HEK293 (cell line): ENCODE measurements around the gene ZNF69.

Experiments used
- BCL11B ChIP-seq: fragments of 450-650 bp; formaldehyde crosslinking; IDR thresholded peaks from 2 replicates; pipeline ENCODE4 v1.5.1; 2016; ENCODE audit warnings: low read depth, missing biosample characterization, missing genetic modification characterization
- EGR2 ChIP-seq: fragments of 450-650 bp; formaldehyde crosslinking; IDR thresholded peaks from 2 replicates; pipeline ENCODE4 v1.5.1; 2016; ENCODE audit warnings: low read depth, missing biosample characterization, missing genetic modification characterization
- GLI4 ChIP-seq: fragments of 450-650 bp; formaldehyde crosslinking; IDR thresholded peaks from 2 replicates; pipeline ENCODE4 v1.5.1; 2016; ENCODE audit warnings: missing biosample characterization, missing genetic modification characterization
- KLF16 ChIP-seq: fragments of 450-650 bp; formaldehyde crosslinking; IDR thresholded peaks from 2 replicates; pipeline ENCODE4 v1.5.1; 2017; ENCODE audit warnings: missing biosample characterization, missing genetic modification characterization
- REPIN1 ChIP-seq: fragments of 450-650 bp; formaldehyde crosslinking; IDR thresholded peaks from 2 replicates; pipeline ENCODE4 v1.5.1; 2017; ENCODE audit warnings: missing biosample characterization, missing genetic modification characterization, low read depth
- SCRT1 ChIP-seq: fragments of 450-650 bp; formaldehyde crosslinking; IDR thresholded peaks from 2 replicates; pipeline ENCODE4 v1.5.1; 2016; ENCODE audit warnings: missing biosample characterization, missing genetic modification characterization, borderline replicate concordance
- SP7 ChIP-seq: fragments of 450-650 bp; formaldehyde crosslinking; IDR thresholded peaks from 2 replicates; pipeline ENCODE4 v1.5.1; 2016; ENCODE audit warnings: missing biosample characterization, missing genetic modification characterization
- ZBTB21 ChIP-seq: fragments of 450-650 bp; formaldehyde crosslinking; IDR thresholded peaks from 2 replicates; pipeline ENCODE4 v1.5.1; 2017; ENCODE audit warnings: missing biosample characterization, missing genetic modification characterization
- ZFP69B ChIP-seq: fragments of 450-650 bp; formaldehyde crosslinking; IDR thresholded peaks from 2 replicates; pipeline ENCODE4 v1.5.1; 2016; ENCODE audit warnings: missing biosample characterization, missing genetic modification characterization
- ZIC2 ChIP-seq: fragments of 450-650 bp; formaldehyde crosslinking; IDR thresholded peaks from 2 replicates; pipeline ENCODE4 v1.5.1; 2016; ENCODE audit warnings: missing biosample characterization, missing genetic modification characterization
- ZNF121 ChIP-seq: fragments of 450-650 bp; formaldehyde crosslinking; IDR thresholded peaks from 2 replicates; pipeline ENCODE4 v1.5.1; 2016; ENCODE audit warnings: missing biosample characterization, missing genetic modification characterization
- ZNF140 ChIP-seq: fragments of 450-650 bp; formaldehyde crosslinking; IDR thresholded peaks from 2 replicates; pipeline ENCODE4 v1.5.1; 2016; ENCODE audit warnings: missing biosample characterization, missing genetic modification characterization
- ZNF16 ChIP-seq: fragments of 450-650 bp; formaldehyde crosslinking; IDR thresholded peaks from 2 replicates; pipeline ENCODE4 v1.5.1; 2016; ENCODE audit warnings: low read depth, missing biosample characterization, missing genetic modification characterization
- ZNF19 ChIP-seq: fragments of 450-650 bp; formaldehyde crosslinking; IDR thresholded peaks from 2 replicates; pipeline ENCODE4; 2016; ENCODE audit warnings: missing biosample characterization, missing genetic modification characterization, low read depth
- ZNF2 ChIP-seq: fragments of 450-650 bp; formaldehyde crosslinking; IDR thresholded peaks from 2 replicates; pipeline ENCODE4 v1.5.1; 2016; ENCODE audit warnings: missing biosample characterization, missing genetic modification characterization
- ZNF248 ChIP-seq: fragments of 450-650 bp; formaldehyde crosslinking; IDR thresholded peaks from 2 replicates; pipeline ENCODE4 v1.5.1; 2017; ENCODE audit warnings: missing biosample characterization, missing genetic modification characterization
- ZNF335 ChIP-seq: fragments of 450-650 bp; formaldehyde crosslinking; conservative IDR thresholded peaks from 2 replicates; pipeline ENCODE4 v1.5.1; 2016; ENCODE audit warnings: missing biosample characterization, missing genetic modification characterization
- ZNF366 ChIP-seq: fragments of 450-650 bp; formaldehyde crosslinking; conservative IDR thresholded peaks from 2 replicates; pipeline ENCODE4 v1.5.1; 2016; ENCODE audit warnings: missing biosample characterization, missing genetic modification characterization
- ZNF416 ChIP-seq: fragments of 450-650 bp; formaldehyde crosslinking; IDR thresholded peaks from 2 replicates; pipeline ENCODE4 v1.5.1; 2016; ENCODE audit warnings: missing biosample characterization, missing genetic modification characterization
- ZNF423 ChIP-seq: fragments of 450-650 bp; formaldehyde crosslinking; IDR thresholded peaks from 2 replicates; pipeline ENCODE4 v1.5.1; 2016; ENCODE audit warnings: missing biosample characterization, missing genetic modification characterization
- ZNF426 ChIP-seq: fragments of 450-650 bp; formaldehyde crosslinking; IDR thresholded peaks from 2 replicates; pipeline ENCODE4 v1.5.1; 2017; ENCODE audit warnings: missing biosample characterization, missing genetic modification characterization, mild to moderate bottlenecking, inconsistent platforms, moderate library complexity
- ZNF433 ChIP-seq: fragments of 450-650 bp; formaldehyde crosslinking; IDR thresholded peaks from 2 replicates; pipeline ENCODE4 v1.5.1; 2016; ENCODE audit warnings: missing biosample characterization, missing genetic modification characterization, low read depth
- ZNF510 ChIP-seq: fragments of 450-650 bp; formaldehyde crosslinking; IDR thresholded peaks from 2 replicates; pipeline ENCODE4 v1.5.1; 2018; ENCODE audit warnings: mild to moderate bottlenecking, missing genetic modification characterization, missing biosample characterization; ENCODE audit not compliant: insufficient replicate concordance
- ZNF529 ChIP-seq: fragments of 450-650 bp; formaldehyde crosslinking; IDR thresholded peaks from 2 replicates; pipeline ENCODE4 v1.5.1; 2017; ENCODE audit warnings: missing genetic modification characterization, missing biosample characterization; ENCODE audit not compliant: insufficient replicate concordance
- ZNF585B ChIP-seq: fragments of 450-650 bp; formaldehyde crosslinking; IDR thresholded peaks from 2 replicates; pipeline ENCODE4 v1.5.1; 2016; ENCODE audit warnings: missing biosample characterization, missing genetic modification characterization
- ZNF596 ChIP-seq: fragments of 450-650 bp; IDR thresholded peaks from 2 replicates; pipeline ENCODE4 v1.5.0; 2018; ENCODE audit warnings: missing biosample characterization, mild to moderate bottlenecking, missing genetic modification characterization, moderate library complexity
- ZNF629 ChIP-seq: fragments of 450-650 bp; formaldehyde crosslinking; IDR thresholded peaks from 2 replicates; pipeline ENCODE4 v1.5.1; 2017; ENCODE audit warnings: missing biosample characterization, missing genetic modification characterization
- ZNF777 ChIP-seq: fragments of 450-650 bp; formaldehyde crosslinking; IDR thresholded peaks from 2 replicates; pipeline ENCODE4 v1.5.1; 2017; ENCODE audit warnings: missing biosample characterization, missing genetic modification characterization, borderline replicate concordance
- ZNF791 ChIP-seq: fragments of 450-650 bp; formaldehyde crosslinking; IDR thresholded peaks from 2 replicates; pipeline ENCODE4 v1.5.1; 2016; ENCODE audit warnings: missing biosample characterization, missing genetic modification characterization
- TF ChIP-seq, protein P1 (sequence below): fragments of 450-650 bp; formaldehyde crosslinking; IDR thresholded peaks from 2 replicates; pipeline ENCODE4 v1.5.1; 2016; ENCODE audit warnings: missing biosample characterization, missing genetic modification characterization
- TF ChIP-seq, protein P2 (sequence below): fragments of 450-650 bp; formaldehyde crosslinking; IDR thresholded peaks from 2 replicates; pipeline ENCODE4 v1.5.1; 2016; ENCODE audit warnings: missing biosample characterization, missing genetic modification characterization
- TF ChIP-seq, protein P3 (sequence below): fragments of 450-650 bp; formaldehyde crosslinking; IDR thresholded peaks from 2 replicates; pipeline ENCODE4 v1.5.1; 2016; ENCODE audit warnings: missing biosample characterization, missing genetic modification characterization
- TF ChIP-seq, protein P4 (sequence below): fragments of 450-650 bp; formaldehyde crosslinking; IDR thresholded peaks from 2 replicates; pipeline ENCODE4 v1.5.1; 2017; ENCODE audit warnings: missing biosample characterization, missing genetic modification characterization
- TF ChIP-seq, protein P5 (sequence below): IDR thresholded peaks from 2 replicates; pipeline ENCODE4 v1.6.1; 2011; ENCODE audit warnings: mild to moderate bottlenecking, low read depth, low read length, borderline replicate concordance
- TF ChIP-seq, protein P6 (sequence below): fragments of 450-650 bp; formaldehyde crosslinking; IDR thresholded peaks from 2 replicates; pipeline ENCODE4 v1.5.1; 2016; ENCODE audit warnings: missing biosample characterization, missing genetic modification characterization

Gene ZNF69

DNA sequence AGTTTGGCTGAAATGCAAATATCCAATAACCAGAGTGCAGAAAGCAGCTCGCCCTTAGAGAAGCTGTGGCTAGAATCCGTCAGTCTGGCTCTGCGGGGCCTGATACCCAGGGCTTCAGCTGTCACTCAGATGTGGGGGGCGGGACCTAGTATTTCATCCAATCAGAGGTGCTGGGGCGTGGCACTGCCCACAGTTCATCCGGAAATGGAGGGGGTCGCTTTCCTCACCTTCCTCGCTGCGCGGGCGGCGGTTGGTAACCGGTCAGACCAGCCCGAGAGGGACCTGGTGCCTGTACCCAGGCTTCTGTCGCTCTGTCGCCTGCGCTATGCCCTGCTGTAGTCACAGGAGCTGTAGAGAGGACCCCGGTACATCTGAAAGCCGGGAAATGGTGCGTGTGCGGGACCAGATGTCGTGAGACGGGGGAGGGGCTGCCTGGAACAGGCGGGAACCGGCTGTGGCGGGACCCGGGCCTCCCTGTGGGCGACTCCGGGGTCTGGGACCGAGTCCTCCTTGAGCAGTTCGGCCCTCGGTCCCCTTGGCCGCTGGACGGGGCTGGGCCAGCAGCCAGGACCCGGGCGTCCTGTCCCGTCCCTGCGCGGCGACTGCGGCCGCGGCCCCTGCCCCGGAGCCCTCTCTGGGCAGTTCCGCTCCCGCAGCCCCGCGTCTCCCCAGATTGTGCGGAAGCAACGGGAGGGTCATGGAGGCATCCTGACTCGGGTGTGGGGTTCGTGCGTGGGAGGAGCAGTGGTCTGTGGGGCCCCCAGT lies 37.5 kb downstream of the ZNF69 start, which contains the start of gene ZNF700 (continued):
- TF ChIP-seq, protein P1, sequence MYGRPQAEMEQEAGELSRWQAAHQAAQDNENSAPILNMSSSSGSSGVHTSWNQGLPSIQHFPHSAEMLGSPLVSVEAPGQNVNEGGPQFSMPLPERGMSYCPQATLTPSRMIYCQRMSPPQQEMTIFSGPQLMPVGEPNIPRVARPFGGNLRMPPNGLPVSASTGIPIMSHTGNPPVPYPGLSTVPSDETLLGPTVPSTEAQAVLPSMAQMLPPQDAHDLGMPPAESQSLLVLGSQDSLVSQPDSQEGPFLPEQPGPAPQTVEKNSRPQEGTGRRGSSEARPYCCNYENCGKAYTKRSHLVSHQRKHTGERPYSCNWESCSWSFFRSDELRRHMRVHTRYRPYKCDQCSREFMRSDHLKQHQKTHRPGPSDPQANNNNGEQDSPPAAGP (tag by site-specific recombination) = peak; percentile 70
- TF ChIP-seq, protein P2, sequence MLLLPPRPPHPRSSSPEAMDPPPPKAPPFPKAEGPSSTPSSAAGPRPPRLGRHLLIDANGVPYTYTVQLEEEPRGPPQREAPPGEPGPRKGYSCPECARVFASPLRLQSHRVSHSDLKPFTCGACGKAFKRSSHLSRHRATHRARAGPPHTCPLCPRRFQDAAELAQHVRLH (tag by site-specific recombination) = 0 out of 2 replicates have a peak, but pooled peaks have one; percentile 23
- 0 out of 2 replicates have a peak, but pooled peaks have one; percentile 24 for TF ChIP-seq ZFP69B
- no peak for TF ChIP-seq ZNF510 (tag by site-specific recombination)
- no peak for TF ChIP-seq ZNF423 (tag by site-specific recombination)
- TF ChIP-seq ZNF19 (tag by site-specific recombination) = no peak
- peak; percentile 63 for TF ChIP-seq SP7 (tag by site-specific recombination)
- no peak for TF ChIP-seq ZNF426 (tag by site-specific recombination)
- peak; percentile 26; the same call in 1 of the 2 replicates for TF ChIP-seq ZNF777 (tag by site-specific recombination)
- TF ChIP-seq ZNF366 (tag by site-specific recombination) = no peak
- TF ChIP-seq ZNF791 (tag by site-specific recombination) = no peak
- TF ChIP-seq SCRT1 (tag by site-specific recombination) = no peak
- no peak for TF ChIP-seq ZNF121 (tag by site-specific recombination)
- no peak for TF ChIP-seq ZNF16
- TF ChIP-seq, protein P3, sequence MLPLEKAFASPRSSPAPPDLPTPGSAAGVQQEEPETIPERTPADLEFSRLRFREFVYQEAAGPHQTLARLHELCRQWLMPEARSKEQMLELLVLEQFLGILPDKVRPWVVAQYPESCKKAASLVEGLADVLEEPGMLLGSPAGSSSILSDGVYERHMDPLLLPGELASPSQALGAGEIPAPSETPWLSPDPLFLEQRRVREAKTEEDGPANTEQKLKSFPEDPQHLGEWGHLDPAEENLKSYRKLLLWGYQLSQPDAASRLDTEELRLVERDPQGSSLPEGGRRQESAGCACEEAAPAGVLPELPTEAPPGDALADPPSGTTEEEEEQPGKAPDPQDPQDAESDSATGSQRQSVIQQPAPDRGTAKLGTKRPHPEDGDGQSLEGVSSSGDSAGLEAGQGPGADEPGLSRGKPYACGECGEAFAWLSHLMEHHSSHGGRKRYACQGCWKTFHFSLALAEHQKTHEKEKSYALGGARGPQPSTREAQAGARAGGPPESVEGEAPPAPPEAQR (tag by site-specific recombination) = no peak
- TF ChIP-seq ZNF248 = no peak
- peak; percentile 46; the same call in 1 of the 2 replicates for TF ChIP-seq ZNF629
- TF ChIP-seq ZNF529 (tag by site-specific recombination) = no peak
- no peak for TF ChIP-seq ZNF585B (tag by site-specific recombination)
- TF ChIP-seq ZNF140 = peak; percentile 67; the same call in 1 of the 2 replicates
- no peak for TF ChIP-seq GLI4
- peak; percentile 17; the same call in 1 of the 2 replicates for TF ChIP-seq ZNF596
- TF ChIP-seq ZNF335 (tag by site-specific recombination) = peak; percentile 78
- 0 out of 2 replicates have a peak, but pooled peaks have one; percentile 47 for TF ChIP-seq REPIN1 (tag by site-specific recombination)
- no peak for TF ChIP-seq ZNF433 (tag by site-specific recombination)
- TF ChIP-seq, protein P4, sequence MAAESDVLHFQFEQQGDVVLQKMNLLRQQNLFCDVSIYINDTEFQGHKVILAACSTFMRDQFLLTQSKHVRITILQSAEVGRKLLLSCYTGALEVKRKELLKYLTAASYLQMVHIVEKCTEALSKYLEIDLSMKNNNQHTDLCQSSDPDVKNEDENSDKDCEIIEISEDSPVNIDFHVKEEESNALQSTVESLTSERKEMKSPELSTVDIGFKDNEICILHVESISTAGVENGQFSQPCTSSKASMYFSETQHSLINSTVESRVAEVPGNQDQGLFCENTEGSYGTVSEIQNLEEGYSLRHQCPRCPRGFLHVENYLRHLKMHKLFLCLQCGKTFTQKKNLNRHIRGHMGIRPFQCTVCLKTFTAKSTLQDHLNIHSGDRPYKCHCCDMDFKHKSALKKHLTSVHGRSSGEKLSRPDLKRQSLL (tag by site-specific recombination) = no peak
- TF ChIP-seq ZIC2 (tag by site-specific recombination) = peak; percentile 34; the same call in 1 of the 2 replicates
- peak; percentile 79 for TF ChIP-seq KLF16
- TF ChIP-seq ZNF416 (tag by site-specific recombination) = no peak
- peak; percentile 72 for TF ChIP-seq EGR2 (tag by site-specific recombination)
- TF ChIP-seq, protein P5, sequence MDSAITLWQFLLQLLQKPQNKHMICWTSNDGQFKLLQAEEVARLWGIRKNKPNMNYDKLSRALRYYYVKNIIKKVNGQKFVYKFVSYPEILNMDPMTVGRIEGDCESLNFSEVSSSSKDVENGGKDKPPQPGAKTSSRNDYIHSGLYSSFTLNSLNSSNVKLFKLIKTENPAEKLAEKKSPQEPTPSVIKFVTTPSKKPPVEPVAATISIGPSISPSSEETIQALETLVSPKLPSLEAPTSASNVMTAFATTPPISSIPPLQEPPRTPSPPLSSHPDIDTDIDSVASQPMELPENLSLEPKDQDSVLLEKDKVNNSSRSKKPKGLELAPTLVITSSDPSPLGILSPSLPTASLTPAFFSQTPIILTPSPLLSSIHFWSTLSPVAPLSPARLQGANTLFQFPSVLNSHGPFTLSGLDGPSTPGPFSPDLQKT = no peak
- no peak for TF ChIP-seq ZNF2 (tag by site-specific recombination)
- TF ChIP-seq BCL11B (tag by site-specific recombination) = no peak
- no peak for TF ChIP-seq ZBTB21 (tag by site-specific recombination)
- TF ChIP-seq, protein P6, sequence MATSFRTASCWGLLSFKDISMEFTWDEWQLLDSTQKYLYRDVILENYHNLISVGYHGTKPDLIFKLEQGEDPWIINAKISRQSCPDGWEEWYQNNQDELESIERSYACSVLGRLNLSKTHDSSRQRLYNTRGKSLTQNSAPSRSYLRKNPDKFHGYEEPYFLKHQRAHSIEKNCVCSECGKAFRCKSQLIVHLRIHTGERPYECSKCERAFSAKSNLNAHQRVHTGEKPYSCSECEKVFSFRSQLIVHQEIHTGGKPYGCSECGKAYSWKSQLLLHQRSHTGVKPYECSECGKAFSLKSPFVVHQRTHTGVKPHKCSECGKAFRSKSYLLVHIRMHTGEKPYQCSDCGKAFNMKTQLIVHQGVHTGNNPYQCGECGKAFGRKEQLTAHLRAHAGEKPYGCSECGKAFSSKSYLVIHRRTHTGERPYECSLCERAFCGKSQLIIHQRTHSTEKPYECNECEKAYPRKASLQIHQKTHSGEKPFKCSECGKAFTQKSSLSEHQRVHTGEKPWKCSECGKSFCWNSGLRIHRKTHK = no peak
